ENCODE data around the gene COBL.

Gene COBL

DNA sequence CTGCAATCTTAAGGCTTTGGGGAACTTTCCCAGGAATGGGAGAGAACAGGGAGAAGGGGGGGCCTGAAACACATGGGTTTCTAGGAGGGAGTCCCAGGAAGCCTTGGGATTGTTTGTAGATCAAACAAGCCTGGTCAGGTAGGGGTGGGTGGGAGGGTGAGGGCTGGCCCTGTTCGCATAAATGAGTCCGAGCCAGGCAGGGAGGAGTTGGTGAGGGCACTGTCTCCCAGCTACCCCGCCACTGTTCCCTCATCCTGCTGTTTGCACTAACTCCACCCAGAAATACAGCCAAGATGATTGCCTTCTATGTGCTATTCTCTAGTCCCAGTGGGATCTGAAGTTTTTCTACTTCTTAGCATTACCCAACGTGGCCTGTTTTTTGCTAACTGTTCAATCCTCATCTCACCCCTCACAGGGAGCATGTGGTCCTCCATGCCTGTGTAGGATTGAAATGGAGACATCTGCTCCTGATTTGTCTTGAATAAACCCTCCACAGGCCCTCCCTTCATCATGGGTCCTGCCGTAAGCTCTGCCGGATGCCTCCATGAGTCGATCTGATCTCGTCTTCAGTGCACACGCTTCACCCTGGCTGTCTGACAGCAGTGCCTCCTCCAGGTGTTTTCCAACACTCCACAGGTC, 257.0 kb downstream of the COBL start:
- no peaks in the 10 kb centered on the region for H3K27me3 ChIP-seq (ENCODE audit: insufficient read depth, low read length)
- no peak overlapping the region for H3K4me3 ChIP-seq (ENCODE audit: low read length)
- H3K9ac ChIP-seq (ENCODE audit: low read depth, low read length), result no peak overlapping the region
- no peaks in the 10 kb centered on the region for H3K9me3 ChIP-seq (ENCODE audit: insufficient read depth, low read depth, low read length)
- no peaks in the 10 kb centered on the region for H3K4me1 ChIP-seq (ENCODE audit: insufficient read depth, low read length)
- H3K36me3 ChIP-seq (ENCODE audit: insufficient read depth, low read depth, low read length), result peaks cover 4% of the 10 kb centered on the region; the same call in 1 of the 2 replicates
- H3K27ac ChIP-seq (ENCODE audit: low read length), result no peak overlapping the region

DNA sequence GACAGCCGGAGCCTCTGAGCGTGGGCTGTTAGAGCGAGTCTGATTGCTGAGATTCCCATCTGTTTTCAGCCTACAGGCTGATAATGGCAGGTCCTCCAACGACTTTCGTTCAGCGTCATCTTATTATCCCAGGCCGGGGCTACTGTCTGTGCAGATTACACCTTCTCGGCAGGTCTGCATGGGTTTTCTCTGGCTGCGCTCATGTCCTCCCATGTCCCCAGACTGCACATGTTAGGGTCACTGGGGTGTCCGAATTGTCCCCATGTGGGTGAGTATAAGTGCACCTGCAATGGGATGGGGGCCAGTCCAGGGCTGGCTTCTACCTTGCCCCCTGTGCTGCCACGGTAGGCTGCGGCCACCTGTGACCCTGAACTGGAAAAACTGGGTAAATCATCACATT, 257.8 kb downstream of the COBL start:
- Histone ChIP-seq H3K9me3 (ENCODE audit: insufficient read depth, low read depth, low read length) (no peaks in the 10 kb centered on the region), H3K27ac (ENCODE audit: low read length) (no peak overlapping the region), H3K36me3 (ENCODE audit: insufficient read depth, low read depth, low read length) (peaks cover 4% of the 10 kb centered on the region; the same call in 1 of the 2 replicates), H3K9ac (ENCODE audit: low read depth, low read length) (no peak overlapping the region), H3K27me3 (ENCODE audit: insufficient read depth, low read length) (no peaks in the 10 kb centered on the region), H3K4me3 (ENCODE audit: low read length) (no peak overlapping the region), H3K4me1 (ENCODE audit: insufficient read depth, low read length) (no peaks in the 10 kb centered on the region)

DNA sequence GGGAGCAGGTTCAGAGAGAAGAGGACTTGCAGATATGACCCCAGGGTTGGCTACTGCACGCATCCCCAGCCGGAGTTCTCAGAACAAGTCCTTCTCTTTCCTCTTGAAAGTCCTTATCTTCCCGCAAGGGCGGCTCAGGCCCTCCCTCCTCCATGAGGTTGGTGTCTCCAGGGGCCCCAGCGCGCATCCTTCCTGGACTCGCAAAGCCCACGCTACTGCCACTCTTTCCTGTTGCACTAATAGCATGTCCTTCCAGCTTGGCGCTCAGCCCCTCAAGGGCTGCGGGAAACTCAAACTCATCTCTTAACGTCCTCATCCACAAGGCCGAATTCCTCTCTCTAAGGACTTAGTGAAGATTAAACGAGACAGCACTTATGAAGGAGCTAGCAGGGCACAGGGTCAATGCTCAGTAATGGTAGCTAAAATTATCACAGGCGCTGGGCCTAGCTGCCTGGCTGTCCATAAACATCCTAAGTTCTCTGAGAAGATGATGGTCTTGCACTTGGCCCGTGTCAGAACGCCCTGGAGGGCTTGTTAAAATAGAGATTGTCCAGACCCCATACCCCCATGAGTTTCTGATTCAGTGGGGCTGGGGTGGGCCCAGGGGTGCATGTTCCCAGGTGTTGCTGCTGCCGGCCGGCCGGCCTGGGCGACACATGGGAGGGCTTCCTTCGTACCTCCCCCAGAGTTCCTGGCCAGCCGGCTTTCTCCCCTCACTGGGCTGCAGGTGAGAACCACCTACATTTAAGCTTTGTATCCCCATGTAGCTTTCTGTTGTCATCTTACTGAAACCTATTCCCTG, 261.4 kb downstream of the COBL start:
- H3K4me1 ChIP-seq (ENCODE audit: insufficient read depth, low read length), result no peaks in the 10 kb centered on the region
- H3K27ac ChIP-seq (ENCODE audit: low read length), result no peak overlapping the region
- no peaks in the 10 kb centered on the region for H3K36me3 ChIP-seq (ENCODE audit: insufficient read depth, low read depth, low read length)
- no peaks in the 10 kb centered on the region for H3K9me3 ChIP-seq (ENCODE audit: insufficient read depth, low read depth, low read length)
- H3K27me3 ChIP-seq (ENCODE audit: insufficient read depth, low read length), result no peaks in the 10 kb centered on the region
- no peak overlapping the region for H3K9ac ChIP-seq (ENCODE audit: low read depth, low read length)
- H3K4me3 ChIP-seq (ENCODE audit: low read length), result no peak overlapping the region

DNA sequence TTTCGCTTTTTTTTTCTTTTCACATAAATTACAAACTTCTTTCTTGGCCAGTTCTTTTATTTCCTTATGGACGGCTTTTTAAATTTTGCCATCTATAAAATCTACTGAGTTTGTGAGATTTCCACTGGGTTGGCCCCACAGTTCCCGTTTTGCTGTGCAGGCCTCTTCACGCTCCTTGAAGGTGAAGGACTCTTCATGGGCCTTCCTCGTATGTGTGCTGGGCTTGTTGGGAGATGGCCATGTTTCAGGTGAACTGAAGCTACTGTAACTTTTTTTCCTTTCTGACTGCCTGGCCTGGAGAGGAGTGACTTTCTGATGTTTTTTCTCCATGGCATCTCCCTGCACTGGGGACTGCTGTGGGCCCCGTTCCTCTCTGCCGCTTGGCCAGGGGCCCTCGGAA, 262.4 kb downstream of the COBL start:
- H3K4me1 ChIP-seq (ENCODE audit: insufficient read depth, low read length), result no peaks in the 10 kb centered on the region
- H3K36me3 ChIP-seq (ENCODE audit: insufficient read depth, low read depth, low read length), result no peaks in the 10 kb centered on the region

DNA sequence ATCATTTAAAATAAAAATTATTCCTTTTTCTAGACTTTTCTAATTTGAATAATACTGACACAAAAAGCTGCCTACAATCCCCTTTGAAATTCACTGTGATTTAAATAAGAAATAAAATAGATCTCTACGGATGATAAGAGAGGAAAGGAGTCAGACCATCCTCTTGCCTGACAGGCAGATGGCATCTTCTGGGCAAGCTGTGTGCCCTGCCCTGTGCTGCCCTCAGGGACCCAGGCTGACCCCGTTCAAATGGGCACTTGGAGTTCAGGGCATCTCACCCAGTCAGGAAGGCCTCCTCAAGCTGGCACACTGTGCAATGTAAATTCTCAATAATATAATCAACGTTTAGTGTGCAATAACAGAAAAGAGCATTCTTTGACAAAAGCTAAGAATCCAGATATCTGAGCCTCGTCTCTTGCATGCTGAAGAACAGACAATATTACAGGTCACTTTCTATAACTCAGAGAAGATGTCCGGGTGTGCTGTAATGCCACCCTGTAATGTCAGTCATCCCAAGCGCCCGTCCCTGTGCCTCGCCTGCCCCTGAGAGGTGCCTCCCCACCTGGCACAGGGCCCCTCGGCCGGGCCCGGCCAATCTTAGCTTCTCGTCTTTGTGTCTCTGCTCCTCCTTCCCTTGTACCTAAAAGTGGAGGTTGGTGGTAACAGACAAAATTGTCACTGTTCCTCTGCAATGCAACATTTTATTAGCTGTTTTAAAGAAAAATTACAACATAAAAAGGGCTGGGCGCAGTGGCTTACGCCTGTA, 263.3 kb downstream of the COBL start:
- Histone ChIP-seq H3K9ac (ENCODE audit: low read depth, low read length) (no peak overlapping the region), H3K4me1 (ENCODE audit: insufficient read depth, low read length) (no peaks in the 10 kb centered on the region), H3K27me3 (ENCODE audit: insufficient read depth, low read length) (no peaks in the 10 kb centered on the region), H3K27ac (ENCODE audit: low read length) (no peak overlapping the region), H3K36me3 (ENCODE audit: insufficient read depth, low read depth, low read length) (no peaks in the 10 kb centered on the region), H3K4me3 (ENCODE audit: low read length) (no peak overlapping the region), H3K9me3 (ENCODE audit: insufficient read depth, low read depth, low read length) (no peaks in the 10 kb centered on the region)

More for the DNA sequence above, 262.4 kb downstream of the COBL start:
- no peak overlapping the region for H3K9ac ChIP-seq (ENCODE audit: low read depth, low read length)
- H3K4me3 ChIP-seq (ENCODE audit: low read length), result no peak overlapping the region
- H3K27me3 ChIP-seq (ENCODE audit: insufficient read depth, low read length), result no peaks in the 10 kb centered on the region
- no peak overlapping the region for H3K27ac ChIP-seq (ENCODE audit: low read length)
- no peaks in the 10 kb centered on the region for H3K9me3 ChIP-seq (ENCODE audit: insufficient read depth, low read depth, low read length)

DNA sequence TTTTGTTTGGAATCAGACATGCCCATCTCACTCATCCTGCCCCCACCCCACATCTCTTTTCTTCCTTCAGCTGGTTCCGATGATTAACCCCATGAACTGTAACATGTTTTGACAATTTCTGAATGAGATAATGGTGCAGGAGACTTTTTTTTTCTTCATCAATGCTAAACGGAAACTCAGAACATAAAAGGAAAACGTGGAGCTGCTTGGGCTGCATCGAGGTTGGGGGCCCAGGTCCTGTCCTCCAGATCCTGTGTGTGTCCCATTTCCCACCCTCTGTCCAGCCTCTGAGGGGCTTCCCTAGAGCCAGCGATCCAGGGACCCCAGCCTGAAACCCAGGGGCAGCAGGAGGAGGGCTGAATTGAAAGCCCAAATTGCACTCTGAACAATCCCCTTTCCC, 270.1 kb downstream of the COBL start:
- Histone ChIP-seq H3K27me3 (ENCODE audit: insufficient read depth, low read length) (no peaks in the 10 kb centered on the region), H3K9me3 (ENCODE audit: insufficient read depth, low read depth, low read length) (0 out of 2 replicates have a peak, but pooled peaks cover 7% of the 10 kb centered on the region), H3K27ac (ENCODE audit: low read length) (no peak overlapping the region), H3K4me1 (ENCODE audit: insufficient read depth, low read length) (no peaks in the 10 kb centered on the region), H3K36me3 (ENCODE audit: insufficient read depth, low read depth, low read length) (peaks cover 5% of the 10 kb centered on the region; the same call in 1 of the 2 replicates), H3K4me3 (ENCODE audit: low read length) (no peak overlapping the region), H3K9ac (ENCODE audit: low read depth, low read length) (no peak overlapping the region)

DNA sequence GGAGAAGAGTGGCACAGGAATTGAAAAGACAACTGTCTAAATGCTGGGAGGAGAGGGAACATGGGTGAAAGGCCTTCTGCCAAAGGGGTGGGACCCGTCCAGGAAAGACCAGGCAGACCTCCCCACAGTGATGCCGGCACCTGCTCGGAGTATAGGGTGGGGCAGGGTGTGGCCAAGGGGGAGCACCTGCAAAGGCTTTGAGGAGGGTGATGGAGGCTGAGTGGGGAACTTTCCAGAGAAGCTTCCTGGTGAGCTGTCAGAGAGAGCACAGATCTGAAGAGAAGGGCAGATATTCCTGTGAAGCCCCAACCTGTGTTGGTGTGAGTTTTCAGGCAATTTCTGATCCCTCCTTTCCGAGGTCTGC, 270.5 kb downstream of the COBL start:
- H3K27ac ChIP-seq (ENCODE audit: low read length), result no peak overlapping the region
- no peaks in the 10 kb centered on the region for H3K27me3 ChIP-seq (ENCODE audit: insufficient read depth, low read length)

DNA sequence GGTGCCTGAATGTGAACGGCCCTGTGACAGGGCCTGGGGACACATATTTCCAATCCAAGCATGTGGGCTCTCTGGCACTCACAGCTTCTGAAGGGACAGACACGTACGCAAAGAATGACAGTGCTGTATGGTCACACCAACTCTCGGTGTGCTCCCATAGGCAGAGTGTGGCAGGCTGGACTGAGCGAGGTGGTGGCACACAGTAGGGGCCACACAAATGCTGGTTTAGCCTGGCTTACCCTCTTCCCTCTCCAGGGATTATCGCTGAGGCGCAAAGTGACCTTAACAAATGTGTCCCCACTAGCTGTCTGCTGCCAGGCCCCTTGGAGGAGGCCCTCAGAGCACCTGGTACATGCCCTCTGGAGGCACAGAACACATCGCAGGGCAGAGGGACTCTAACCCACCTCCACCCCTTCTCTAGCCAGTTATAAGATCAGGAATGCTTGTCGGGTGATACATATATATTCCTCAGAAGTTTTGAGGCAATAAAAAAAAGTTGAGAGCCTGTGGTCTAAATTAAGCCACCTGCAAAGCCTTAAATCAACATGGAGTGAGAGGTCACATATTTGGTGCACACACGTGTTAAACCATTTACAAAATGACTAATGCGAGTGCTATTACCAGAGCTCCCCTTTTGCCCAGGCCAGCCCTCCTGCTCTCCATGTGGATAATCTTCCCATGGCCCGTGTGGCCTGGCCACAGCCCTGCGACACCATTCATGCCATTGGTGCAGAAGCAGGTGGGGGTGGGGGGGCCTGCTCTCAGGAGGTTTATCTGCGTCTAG, 271.1 kb downstream of the COBL start:
- H3K27me3 ChIP-seq (ENCODE audit: insufficient read depth, low read length), result no peaks in the 10 kb centered on the region
- no peak overlapping the region for H3K4me3 ChIP-seq (ENCODE audit: low read length)
- no peak overlapping the region for H3K27ac ChIP-seq (ENCODE audit: low read length)
- H3K36me3 ChIP-seq (ENCODE audit: insufficient read depth, low read depth, low read length), result peaks cover 5% of the 10 kb centered on the region; the same call in 1 of the 2 replicates
- H3K4me1 ChIP-seq (ENCODE audit: insufficient read depth, low read length), result no peaks in the 10 kb centered on the region
- no peak overlapping the region for H3K9ac ChIP-seq (ENCODE audit: low read depth, low read length)
- 0 out of 2 replicates have a peak, but pooled peaks cover 7% of the 10 kb centered on the region for H3K9me3 ChIP-seq (ENCODE audit: insufficient read depth, low read depth, low read length)

More for the DNA sequence above, 270.5 kb downstream of the COBL start:
- Histone ChIP-seq H3K4me3 (ENCODE audit: low read length) (no peak overlapping the region), H3K4me1 (ENCODE audit: insufficient read depth, low read length) (no peaks in the 10 kb centered on the region), H3K36me3 (ENCODE audit: insufficient read depth, low read depth, low read length) (peaks cover 5% of the 10 kb centered on the region; the same call in 1 of the 2 replicates), H3K9ac (ENCODE audit: low read depth, low read length) (no peak overlapping the region), H3K9me3 (ENCODE audit: insufficient read depth, low read depth, low read length) (0 out of 2 replicates have a peak, but pooled peaks cover 7% of the 10 kb centered on the region)

DNA sequence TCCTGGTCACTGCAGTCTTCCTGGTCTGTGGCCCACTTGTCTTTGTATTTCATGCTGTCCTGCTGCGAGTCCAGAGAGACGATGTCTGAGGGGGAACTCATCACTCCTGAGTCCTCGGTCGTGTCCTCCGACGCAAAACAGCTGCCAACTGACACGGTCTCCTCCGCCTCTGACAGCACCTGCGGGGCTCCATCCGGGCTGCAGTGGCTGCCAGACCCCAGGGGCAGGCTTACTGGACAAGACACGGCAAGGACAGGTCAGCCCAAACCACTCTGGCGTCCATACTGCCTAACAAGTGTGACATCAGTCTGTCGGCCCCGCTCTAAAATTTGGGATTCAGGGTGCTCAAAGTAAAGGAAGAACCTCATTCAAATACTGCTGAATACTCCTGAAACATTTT, 273.1 kb downstream of the COBL start:
- Histone ChIP-seq H3K4me3 (ENCODE audit: low read length) (no peak overlapping the region), H3K4me1 (ENCODE audit: insufficient read depth, low read length) (no peaks in the 10 kb centered on the region), H3K9ac (ENCODE audit: low read depth, low read length) (no peak overlapping the region), H3K27ac (ENCODE audit: low read length) (no peak overlapping the region), H3K36me3 (ENCODE audit: insufficient read depth, low read depth, low read length) (peaks cover 5% of the 10 kb centered on the region; the same call in 1 of the 2 replicates), H3K27me3 (ENCODE audit: insufficient read depth, low read length) (no peaks in the 10 kb centered on the region), H3K9me3 (ENCODE audit: insufficient read depth, low read depth, low read length) (0 out of 2 replicates have a peak, but pooled peaks cover 7% of the 10 kb centered on the region)

DNA sequence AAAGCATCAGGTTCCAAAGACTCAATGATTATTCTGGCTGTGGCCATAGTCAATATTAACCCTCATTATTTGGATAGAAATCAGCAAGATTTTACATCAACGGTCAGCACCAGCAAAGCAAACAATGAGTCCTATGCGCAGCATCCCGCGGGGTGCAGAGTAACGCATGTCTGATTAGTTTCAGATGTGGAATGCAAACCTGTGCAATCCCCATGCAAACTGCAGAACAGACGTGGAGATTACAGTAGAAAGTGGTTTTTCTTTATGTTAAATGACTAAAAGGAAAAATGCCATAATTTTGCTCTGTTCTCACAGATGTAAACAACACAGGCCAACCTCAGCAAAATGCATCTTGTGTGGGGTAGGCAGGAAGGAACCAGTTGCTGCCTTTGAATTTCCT, 275.8 kb downstream of the COBL start:
- Histone ChIP-seq H3K9me3 (ENCODE audit: insufficient read depth, low read depth, low read length) (0 out of 2 replicates have a peak, but pooled peaks cover 7% of the 10 kb centered on the region), H3K27ac (ENCODE audit: low read length) (no peak overlapping the region), H3K9ac (ENCODE audit: low read depth, low read length) (no peak overlapping the region), H3K4me3 (ENCODE audit: low read length) (no peak overlapping the region), H3K36me3 (ENCODE audit: insufficient read depth, low read depth, low read length) (peaks cover 5% of the 10 kb centered on the region; the same call in 1 of the 2 replicates), H3K4me1 (ENCODE audit: insufficient read depth, low read length) (0 out of 2 replicates have a peak, but pooled peaks cover under 1% of the 10 kb centered on the region), H3K27me3 (ENCODE audit: insufficient read depth, low read length) (no peaks in the 10 kb centered on the region)

DNA sequence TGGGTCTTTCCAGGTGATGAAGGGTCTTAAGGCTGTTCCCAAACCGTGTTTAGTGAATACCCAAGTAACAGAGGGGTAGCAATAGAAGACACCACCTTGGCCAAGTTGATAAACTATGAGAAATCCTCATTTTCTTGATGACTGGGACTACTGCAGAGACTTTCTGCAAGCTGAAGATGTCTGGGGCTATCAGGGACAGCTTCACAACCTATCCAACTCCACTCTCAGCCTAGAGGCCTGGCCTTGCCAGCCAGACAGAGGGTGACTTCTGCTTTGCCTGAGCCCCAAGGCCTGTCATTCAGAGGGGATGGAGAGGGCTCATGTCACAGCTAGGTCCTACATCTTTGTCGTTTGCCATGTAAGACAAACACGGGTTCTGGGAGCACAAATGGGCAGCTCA, 278.0 kb downstream of the COBL start:
- Histone ChIP-seq H3K27me3 (ENCODE audit: insufficient read depth, low read length) (no peaks in the 10 kb centered on the region), H3K4me1 (ENCODE audit: insufficient read depth, low read length) (peaks cover 10% of the 10 kb centered on the region; the same call in 1 of the 2 replicates), H3K4me3 (ENCODE audit: low read length) (no peak overlapping the region), H3K27ac (ENCODE audit: low read length) (no peak overlapping the region), H3K9me3 (ENCODE audit: insufficient read depth, low read depth, low read length) (no peaks in the 10 kb centered on the region), H3K36me3 (ENCODE audit: insufficient read depth, low read depth, low read length) (peaks cover 5% of the 10 kb centered on the region; the same call in 1 of the 2 replicates), H3K9ac (ENCODE audit: low read depth, low read length) (no peak overlapping the region)
